Measurements from ENCODE around the gene C1orf174.

C1orf174 gene

GRCh38 chr1:3907621-3908165 is 7.6 kb upstream of the C1orf174 start:
- no peak for TF ChIP-seq CEBPB (IDR thresholded peaks at IDR 0.05)
- TF ChIP-seq EGR1 (IDR thresholded peaks at IDR 0.05) = no peak
- TF ChIP-seq USF1 (IDR thresholded peaks at IDR 0.05) = no peak
- no peak for TF ChIP-seq TCF12 (IDR thresholded peaks at IDR 0.05; ENCODE audit: low read depth)
- TF ChIP-seq TEAD4 (IDR thresholded peaks at IDR 0.05) = no peak
- TF ChIP-seq RAD21 (IDR thresholded peaks at IDR 0.05; ENCODE audit: low read depth) = no peak
- no peak for TF ChIP-seq CREB1 (IDR thresholded peaks at IDR 0.05; ENCODE audit: low read depth)
- TF ChIP-seq REST (IDR thresholded peaks at IDR 0.05; ENCODE audit: low read depth) = no peak

- TF ChIP-seq RAD21 (IDR thresholded peaks at IDR 0.05; ENCODE audit: low read depth) (peak; percentile 42), TAF1 (IDR thresholded peaks at IDR 0.05; ENCODE audit: low read depth) (no peak)
These were observed 7.0 kb upstream of the C1orf174 start for GRCh38 chr1:3907031-3907534.

GRCh38 chr1:3906672-3907020 is 6.6 kb upstream of the C1orf174 start:
- TF ChIP-seq YY1 (IDR thresholded peaks at IDR 0.05; ENCODE audit: low read depth) (no peak), TAF1 (IDR thresholded peaks at IDR 0.05; ENCODE audit: low read depth) (no peak), ZBTB7A (IDR thresholded peaks at IDR 0.05; ENCODE audit: low read depth) (no peak), RAD21 (IDR thresholded peaks at IDR 0.05; ENCODE audit: low read depth) (no peak), REST (IDR thresholded peaks at IDR 0.05; ENCODE audit: low read depth) (no peak), EP300 (IDR thresholded peaks at IDR 0.05; ENCODE audit: borderline replicate concordance) (no peak), CREB1 (IDR thresholded peaks at IDR 0.05; ENCODE audit: low read depth) (no peak), NFIC (IDR thresholded peaks at IDR 0.05) (no peak)

- TF ChIP-seq CEBPB (IDR thresholded peaks at IDR 0.05) (no peak), TAF1 (IDR thresholded peaks at IDR 0.05; ENCODE audit: low read depth) (no peak), NFIC (IDR thresholded peaks at IDR 0.05) (no peak), TCF12 (IDR thresholded peaks at IDR 0.05; ENCODE audit: low read depth) (no peak), ZBTB7A (IDR thresholded peaks at IDR 0.05; ENCODE audit: low read depth) (no peak), CREB1 (IDR thresholded peaks at IDR 0.05; ENCODE audit: low read depth) (no peak)
These were observed 6.0 kb upstream of the C1orf174 start for GRCh38 chr1:3905953-3906671.

- TF ChIP-seq REST (IDR thresholded peaks at IDR 0.05; ENCODE audit: low read depth) = no peak
- TF ChIP-seq TCF12 (IDR thresholded peaks at IDR 0.05; ENCODE audit: low read depth) = no peak
- TF ChIP-seq CEBPB (IDR thresholded peaks at IDR 0.05) = no peak
- TF ChIP-seq EP300 (IDR thresholded peaks at IDR 0.05; ENCODE audit: borderline replicate concordance) = no peak
- TF ChIP-seq EGR1 (IDR thresholded peaks at IDR 0.05) = no peak
- TF ChIP-seq TEAD4 (IDR thresholded peaks at IDR 0.05) = no peak
- TF ChIP-seq TAF1 (IDR thresholded peaks at IDR 0.05; ENCODE audit: low read depth) = no peak
- no peak for TF ChIP-seq FOXM1 (IDR thresholded peaks at IDR 0.05; ENCODE audit: borderline replicate concordance, low read depth)
- no peak for TF ChIP-seq USF1 (IDR thresholded peaks at IDR 0.05)
- TF ChIP-seq RAD21 (IDR thresholded peaks at IDR 0.05; ENCODE audit: low read depth) = no peak
- TF ChIP-seq MAX (IDR thresholded peaks at IDR 0.05) = no peak
- no peak for TF ChIP-seq YY1 (IDR thresholded peaks at IDR 0.05; ENCODE audit: low read depth)
- no peak for TF ChIP-seq CREB1 (IDR thresholded peaks at IDR 0.05; ENCODE audit: low read depth)
- no peak for TF ChIP-seq ZBTB7A (IDR thresholded peaks at IDR 0.05; ENCODE audit: low read depth)
- no peak for TF ChIP-seq NFIC (IDR thresholded peaks at IDR 0.05)
These were observed 5.3 kb upstream of the C1orf174 start for GRCh38 chr1:3905266-3905952.
